ENCODE measurements around the gene CABLES1.

The CABLES1 gene

DNA sequence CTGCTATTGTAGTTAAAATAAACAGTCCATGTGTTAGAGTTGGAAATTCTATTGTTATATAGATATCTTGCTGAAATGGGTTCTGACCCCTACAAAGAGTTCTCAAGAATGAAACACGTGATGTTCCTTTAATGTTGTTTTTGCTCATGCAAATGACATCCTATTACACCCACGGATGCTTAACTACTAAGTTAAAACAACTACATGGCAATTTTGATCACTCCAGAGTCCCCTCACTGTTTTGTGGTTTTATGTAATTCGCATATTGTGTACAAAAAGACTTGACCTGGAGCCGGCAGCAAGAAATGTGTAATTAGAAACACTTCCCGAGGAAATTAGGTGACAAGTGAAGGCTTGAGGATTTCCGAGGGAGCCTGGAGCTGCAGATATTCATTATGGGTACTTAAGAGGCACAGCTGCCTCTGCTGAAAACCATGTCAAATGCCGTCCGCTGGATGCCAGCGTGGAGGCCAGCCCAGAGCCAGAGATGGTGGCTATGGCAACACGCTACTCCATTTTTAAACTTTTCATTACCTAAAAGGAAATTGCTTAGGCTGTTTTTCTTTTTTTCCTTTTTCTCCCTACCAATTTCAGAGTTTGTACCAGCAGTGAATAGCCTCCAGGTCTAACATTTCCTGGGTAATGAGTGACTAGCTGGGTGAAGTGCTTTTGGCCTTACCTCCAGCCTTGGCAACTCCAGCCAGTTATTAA lies 21.0 kb upstream of the CABLES1 start:
- DNase-seq (ENCODE audit: low read depth, low spot score): peak; percentile 48

DNA sequence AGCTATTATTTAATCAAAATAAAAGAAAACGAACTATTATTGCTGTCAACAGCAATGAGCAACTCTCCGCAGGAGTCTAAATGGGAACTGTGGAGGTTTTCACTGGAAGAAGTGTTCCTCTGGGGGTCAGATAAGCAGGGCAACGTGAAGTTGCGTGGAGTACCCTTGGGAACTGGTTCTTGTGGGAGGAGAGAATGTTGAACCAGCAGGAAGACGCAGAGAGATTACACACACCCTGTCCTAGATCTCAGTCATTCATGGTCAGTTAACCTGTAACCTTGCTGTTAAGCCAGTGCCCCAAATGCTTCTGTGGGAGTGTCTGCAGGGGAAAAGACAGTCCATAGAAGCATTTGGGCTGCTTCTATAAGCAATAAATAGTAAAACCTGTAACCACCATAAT lies 20.4 kb upstream of the CABLES1 start:
- DNase-seq (ENCODE audit: low read depth, low spot score): peak; percentile 44
- TF ChIP-seq, protein P1, sequence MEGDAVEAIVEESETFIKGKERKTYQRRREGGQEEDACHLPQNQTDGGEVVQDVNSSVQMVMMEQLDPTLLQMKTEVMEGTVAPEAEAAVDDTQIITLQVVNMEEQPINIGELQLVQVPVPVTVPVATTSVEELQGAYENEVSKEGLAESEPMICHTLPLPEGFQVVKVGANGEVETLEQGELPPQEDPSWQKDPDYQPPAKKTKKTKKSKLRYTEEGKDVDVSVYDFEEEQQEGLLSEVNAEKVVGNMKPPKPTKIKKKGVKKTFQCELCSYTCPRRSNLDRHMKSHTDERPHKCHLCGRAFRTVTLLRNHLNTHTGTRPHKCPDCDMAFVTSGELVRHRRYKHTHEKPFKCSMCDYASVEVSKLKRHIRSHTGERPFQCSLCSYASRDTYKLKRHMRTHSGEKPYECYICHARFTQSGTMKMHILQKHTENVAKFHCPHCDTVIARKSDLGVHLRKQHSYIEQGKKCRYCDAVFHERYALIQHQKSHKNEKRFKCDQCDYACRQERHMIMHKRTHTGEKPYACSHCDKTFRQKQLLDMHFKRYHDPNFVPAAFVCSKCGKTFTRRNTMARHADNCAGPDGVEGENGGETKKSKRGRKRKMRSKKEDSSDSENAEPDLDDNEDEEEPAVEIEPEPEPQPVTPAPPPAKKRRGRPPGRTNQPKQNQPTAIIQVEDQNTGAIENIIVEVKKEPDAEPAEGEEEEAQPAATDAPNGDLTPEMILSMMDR (IDR thresholded peaks at IDR 0.05; ENCODE audit: low read depth, low read length): no peak
- H3K4me3 ChIP-seq (ENCODE audit: low read depth, low read length): no peak overlapping the region
- in situ Hi-C loops (cut with HindIII; ENCODE audit: low sequenced_read_pairs): no loop called here

More for the DNA sequence above, 21.0 kb upstream of the CABLES1 start:
- in situ Hi-C loops (cut with HindIII; ENCODE audit: low sequenced_read_pairs): no loop called here
- TF ChIP-seq, protein P1 (IDR thresholded peaks at IDR 0.05; ENCODE audit: low read depth, low read length): no peak
- no peak overlapping the region for H3K4me3 ChIP-seq (ENCODE audit: low read depth, low read length)

DNA sequence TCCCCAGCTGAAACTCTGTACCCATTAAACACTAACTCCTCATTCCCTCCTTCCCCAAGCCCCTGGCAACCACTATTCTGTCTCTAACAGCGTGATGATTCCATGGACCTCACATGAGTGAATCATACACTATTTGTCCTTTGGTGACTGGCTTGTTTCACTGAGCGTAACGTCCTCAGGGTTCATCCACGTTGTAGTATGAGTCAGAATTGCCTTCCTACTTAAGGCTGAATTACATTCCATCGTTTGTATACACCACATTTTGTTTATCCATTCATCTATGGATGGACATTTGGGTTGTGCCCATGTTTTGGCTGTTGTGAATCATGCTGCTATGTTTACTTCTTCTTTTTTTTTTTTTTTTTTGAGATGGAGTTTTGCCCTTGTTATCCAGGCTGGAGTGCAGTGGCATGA lies 19.6 kb upstream of the CABLES1 start:
- peak; percentile 95 for DNase-seq (ENCODE audit: low read depth, low spot score)
- H3K4me3 ChIP-seq (ENCODE audit: low read depth, low read length): no peak overlapping the region
- TF ChIP-seq, protein P1 (IDR thresholded peaks at IDR 0.05; ENCODE audit: low read depth, low read length): no peak
- in situ Hi-C loops (cut with HindIII; ENCODE audit: low sequenced_read_pairs): no loop called here

DNA sequence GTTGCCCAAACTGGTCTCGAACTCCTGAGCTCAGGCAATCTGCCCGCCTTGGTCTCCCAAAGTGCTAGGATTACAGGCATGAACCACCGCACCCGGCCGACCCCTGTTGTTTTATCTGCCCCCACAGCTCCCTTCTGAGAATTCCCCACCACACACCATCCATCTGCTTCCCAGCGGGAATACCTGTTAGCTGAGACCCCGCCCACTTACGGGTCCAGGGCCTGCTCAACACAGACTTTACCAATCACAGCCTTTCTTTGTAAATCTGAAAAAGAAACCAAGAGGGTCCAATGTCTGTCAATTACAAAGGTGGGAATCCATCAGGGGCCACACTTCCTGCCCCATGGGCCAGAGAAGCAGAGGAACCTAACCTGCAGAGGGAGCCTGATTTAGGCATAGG lies 14.2 kb upstream of the CABLES1 start:
- TF ChIP-seq, protein P1 (IDR thresholded peaks at IDR 0.05; ENCODE audit: low read depth, low read length): no peak
- H3K4me3 ChIP-seq (ENCODE audit: low read depth, low read length): no peak overlapping the region
- in situ Hi-C loops (cut with HindIII; ENCODE audit: low sequenced_read_pairs): no loop called here
- no peak for DNase-seq (ENCODE audit: low read depth, low spot score)

DNA sequence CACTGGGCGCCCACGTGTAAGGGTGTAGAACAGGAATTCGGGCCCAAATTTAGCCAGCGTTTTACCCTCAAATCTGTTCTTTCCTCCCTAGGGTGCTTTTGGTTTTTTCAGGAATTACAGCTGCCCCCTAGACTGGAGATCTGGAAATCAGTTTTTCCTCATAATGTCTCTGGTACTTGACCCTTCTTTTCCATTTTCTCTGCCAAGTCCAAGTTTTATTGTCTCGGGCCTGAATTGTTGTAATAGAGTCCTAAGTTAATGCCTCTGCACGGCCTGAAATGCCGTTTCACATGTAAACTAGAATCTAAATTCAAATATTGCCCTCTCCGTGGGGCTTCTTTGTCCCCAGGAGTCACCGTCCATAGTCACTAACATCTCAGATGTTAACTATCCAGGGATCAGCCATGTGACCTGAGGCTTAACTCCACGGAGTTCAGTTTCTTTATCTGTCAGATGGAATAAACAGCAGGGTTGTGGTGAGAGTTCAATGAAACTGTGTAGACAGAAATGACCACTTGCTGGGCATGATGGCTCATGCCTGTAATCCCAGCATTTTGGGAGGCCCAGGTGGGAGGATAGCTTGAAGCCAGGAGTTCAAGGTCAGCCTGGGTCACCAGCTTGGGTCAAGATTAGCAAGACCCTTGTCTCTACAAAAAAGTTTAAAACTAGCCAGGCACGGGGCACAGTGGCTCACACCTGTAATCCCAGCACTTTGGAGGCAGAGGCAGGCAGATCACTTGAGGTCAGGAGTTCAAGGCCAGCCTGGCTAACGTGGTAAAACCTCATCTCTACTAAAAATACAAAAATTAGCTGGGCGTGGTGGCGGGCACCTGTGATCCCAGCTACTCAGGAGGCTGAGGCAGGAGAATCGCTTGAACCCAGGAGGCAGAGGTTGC lies 12.7 kb upstream of the CABLES1 start:
- TF ChIP-seq, protein P1 (IDR thresholded peaks at IDR 0.05; ENCODE audit: low read depth, low read length): no peak
- DNase-seq (ENCODE audit: low read depth, low spot score): no peak
- in situ Hi-C loops (cut with HindIII; ENCODE audit: low sequenced_read_pairs): no loop called here
- no peak overlapping the region for H3K4me3 ChIP-seq (ENCODE audit: low read depth, low read length)

DNA sequence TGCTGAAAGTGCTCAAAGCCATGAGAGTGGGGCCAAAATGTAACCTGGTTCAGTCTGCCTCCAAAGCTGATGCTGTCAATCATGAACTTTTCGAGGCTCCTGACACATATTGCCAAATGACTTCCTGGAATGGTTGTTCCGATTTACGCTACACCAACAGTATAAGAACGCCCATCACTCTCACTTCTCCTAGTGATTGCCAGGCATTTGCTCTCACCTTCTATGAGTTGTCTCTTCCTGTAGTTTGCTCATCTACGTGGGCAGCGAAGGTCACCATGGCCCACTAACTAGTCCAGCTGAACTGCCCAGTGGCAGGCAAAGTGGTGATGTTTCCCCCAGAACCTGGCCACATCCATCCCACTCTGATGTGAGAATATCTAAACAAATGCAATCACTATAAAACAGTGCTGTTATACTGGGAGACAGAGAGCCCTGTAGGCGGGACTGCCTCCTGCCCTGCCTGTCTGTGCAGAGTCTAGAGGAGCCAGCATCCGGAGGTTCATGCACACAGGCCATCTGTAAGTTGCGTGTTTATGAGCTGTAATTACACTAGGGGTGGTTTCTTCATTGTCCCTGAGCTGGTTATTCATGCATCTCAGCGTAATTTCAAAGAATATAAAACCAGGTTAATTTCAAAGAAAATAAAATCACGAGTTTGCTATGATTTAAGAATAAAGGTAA lies 8.8 kb upstream of the CABLES1 start:
- TF ChIP-seq, protein P1 (IDR thresholded peaks at IDR 0.05; ENCODE audit: low read depth, low read length): no peak
- no peak overlapping the region for H3K4me3 ChIP-seq (ENCODE audit: low read depth, low read length)
- in situ Hi-C loops (cut with HindIII; ENCODE audit: low sequenced_read_pairs): no loop called here
- DNase-seq (ENCODE audit: low read depth, low spot score): no peak
